Smooth muscle cell (in vitro differentiated cells): Measurements from ENCODE around the gene CA10. TPM values are rescaled to one million over a fixed set of nuclear protein-coding genes. Genes with fewer than 3 reads are reported as not detected.

Experiments
- DNase-seq: peaks from one replicate; lab custom pipeline; 2025; ENCODE audit not compliant: unreplicated experiment; lab: John Stamatoyannopoulos, UW
- H2AFZ ChIP-seq: fragments of 200-600 bp; sonication (generic); 2 replicates; pipeline ENCODE4 v1.6.0; 2016; ENCODE audit warnings: antibody characterized with exemption, low read depth, mild to moderate bottlenecking
- H3F3A ChIP-seq: fragments of 200-600 bp; sonication (generic); 2 replicates; pipeline ENCODE4 v1.6.0; 2017; ENCODE audit warnings: antibody characterized with exemption, low read depth
- H3K27ac ChIP-seq: fragments of 200-600 bp; sonication (generic); 2 replicates; pipeline ENCODE4 v1.5.1; 2016; ENCODE audit warnings: low read depth, mild to moderate bottlenecking
- H3K27me3 ChIP-seq: fragments of 200-600 bp; sonication (generic); 2 replicates; pipeline ENCODE4 v1.6.1; 2016; ENCODE audit warnings: low read depth, mild to moderate bottlenecking
- H3K36me3 ChIP-seq: fragments of 200-600 bp; sonication (generic); 2 replicates; pipeline ENCODE4 v1.5.1; 2016; ENCODE audit warnings: low read depth
- H3K4me1 ChIP-seq: fragments of 200-600 bp; sonication (generic); 2 replicates; pipeline ENCODE4 v1.5.1; 2016; ENCODE audit warnings: low read depth
- H3K4me2 ChIP-seq: fragments of 200-600 bp; sonication (generic); 2 replicates; pipeline ENCODE4 v1.6.0; 2016; ENCODE audit warnings: mild to moderate bottlenecking
- H3K4me3 ChIP-seq: fragments of 200-600 bp; sonication (generic); 2 replicates; pipeline ENCODE4 v1.5.1; 2016; ENCODE audit warnings: mild to moderate bottlenecking
- H3K79me2 ChIP-seq: fragments of 200-600 bp; sonication (generic); 2 replicates; pipeline ENCODE4 v1.6.0; 2016; ENCODE audit warnings: low read depth, mild to moderate bottlenecking
- H3K9ac ChIP-seq: fragments of 200-600 bp; sonication (generic); 2 replicates; pipeline ENCODE4 v1.6.0; 2016; ENCODE audit warnings: low read depth
- H3K9me3 ChIP-seq: fragments of 200-600 bp; sonication (generic); replicated peaks from 2 replicates; pipeline ENCODE4 v1.5.1; 2016; ENCODE audit warnings: low read depth
- H4K20me1 ChIP-seq: fragments of 200-600 bp; sonication (generic); 2 replicates; pipeline ENCODE4 v1.6.0; 2016; ENCODE audit warnings: low read depth
- WGBS: methylation state at CpG from one replicate; pipeline ENCODE4 v1.1.7; 2016; ENCODE audit warnings: low lambda C conversion rate; 5-methylcytosine and 5-hydroxymethylcytosine counted together
- polyA plus RNA-seq: library from polyadenylated mRNA; unstranded; fragments of >200 nt; fragmentation: Nextera tagmentation; extraction: Ambion mirVana; gene quantifications from 2 replicates; pipeline ENCODE4 v1.2.1, GENCODE V29; 2016
- total RNA-seq: library from RNA; depleted of rRNA; stranded (reverse); fragments of >200 nt; gene quantifications from 2 replicates; pipeline ENCODE4 v1.2.3, GENCODE V29; 2014
- TF ChIP-seq, protein P1 (sequence below): fragments of 200-600 bp; sonication (generic); IDR thresholded peaks from 2 replicates; pipeline ENCODE4 v1.5.1; 2017; ENCODE audit warnings: borderline replicate concordance, mild to moderate bottlenecking, antibody characterized with exemption; ENCODE audit not compliant: insufficient read depth, poor library complexity, severe bottlenecking

The CA10 gene
- total and polyA plus RNA-seq, 2 experiments from 2014 or later, result 0.54 TPM; not detected in 1

DNA sequence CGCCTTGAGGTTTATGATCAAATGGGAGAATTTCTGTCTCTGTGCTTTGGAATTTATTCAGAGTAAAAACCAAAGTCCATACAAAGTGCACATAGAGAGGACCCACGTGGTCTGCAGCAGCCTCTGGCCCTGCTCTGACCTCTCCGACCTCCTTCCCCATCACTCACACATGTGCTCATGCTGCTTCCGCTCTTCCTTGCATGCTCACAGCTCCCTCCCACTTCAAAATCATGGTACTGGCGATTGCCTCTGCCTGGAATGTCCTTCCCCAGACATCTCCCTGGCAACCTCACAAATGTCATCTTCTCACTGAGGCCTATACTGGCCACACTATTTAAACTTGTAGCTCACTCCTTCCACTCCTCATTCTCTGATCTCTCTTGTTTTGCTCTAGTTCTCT, 418.0 kb downstream of the CA10 start:
- no peak for DNase-seq
- TF ChIP-seq, protein P1, sequence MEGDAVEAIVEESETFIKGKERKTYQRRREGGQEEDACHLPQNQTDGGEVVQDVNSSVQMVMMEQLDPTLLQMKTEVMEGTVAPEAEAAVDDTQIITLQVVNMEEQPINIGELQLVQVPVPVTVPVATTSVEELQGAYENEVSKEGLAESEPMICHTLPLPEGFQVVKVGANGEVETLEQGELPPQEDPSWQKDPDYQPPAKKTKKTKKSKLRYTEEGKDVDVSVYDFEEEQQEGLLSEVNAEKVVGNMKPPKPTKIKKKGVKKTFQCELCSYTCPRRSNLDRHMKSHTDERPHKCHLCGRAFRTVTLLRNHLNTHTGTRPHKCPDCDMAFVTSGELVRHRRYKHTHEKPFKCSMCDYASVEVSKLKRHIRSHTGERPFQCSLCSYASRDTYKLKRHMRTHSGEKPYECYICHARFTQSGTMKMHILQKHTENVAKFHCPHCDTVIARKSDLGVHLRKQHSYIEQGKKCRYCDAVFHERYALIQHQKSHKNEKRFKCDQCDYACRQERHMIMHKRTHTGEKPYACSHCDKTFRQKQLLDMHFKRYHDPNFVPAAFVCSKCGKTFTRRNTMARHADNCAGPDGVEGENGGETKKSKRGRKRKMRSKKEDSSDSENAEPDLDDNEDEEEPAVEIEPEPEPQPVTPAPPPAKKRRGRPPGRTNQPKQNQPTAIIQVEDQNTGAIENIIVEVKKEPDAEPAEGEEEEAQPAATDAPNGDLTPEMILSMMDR, result no peak
- Histone ChIP-seq H3K4me2 (no peak overlapping the region), H3K36me3 (no peaks in the 10 kb centered on the region), H3K4me1 (no peaks in the 10 kb centered on the region), H3K9me3 (no peaks in the 10 kb centered on the region), H3K27ac (no peak overlapping the region), H3K9ac (no peak overlapping the region), H4K20me1 (no peaks in the 10 kb centered on the region), H2AFZ (no peak overlapping the region), H3K79me2 (no peaks in the 10 kb centered on the region), H3K27me3 (no peaks in the 10 kb centered on the region), H3K4me3 (no peak overlapping the region), H3F3A (no peaks in the 10 kb centered on the region)
- WGBS, result 84% methylated on average over 5 of the region's 5 CpGs

DNA sequence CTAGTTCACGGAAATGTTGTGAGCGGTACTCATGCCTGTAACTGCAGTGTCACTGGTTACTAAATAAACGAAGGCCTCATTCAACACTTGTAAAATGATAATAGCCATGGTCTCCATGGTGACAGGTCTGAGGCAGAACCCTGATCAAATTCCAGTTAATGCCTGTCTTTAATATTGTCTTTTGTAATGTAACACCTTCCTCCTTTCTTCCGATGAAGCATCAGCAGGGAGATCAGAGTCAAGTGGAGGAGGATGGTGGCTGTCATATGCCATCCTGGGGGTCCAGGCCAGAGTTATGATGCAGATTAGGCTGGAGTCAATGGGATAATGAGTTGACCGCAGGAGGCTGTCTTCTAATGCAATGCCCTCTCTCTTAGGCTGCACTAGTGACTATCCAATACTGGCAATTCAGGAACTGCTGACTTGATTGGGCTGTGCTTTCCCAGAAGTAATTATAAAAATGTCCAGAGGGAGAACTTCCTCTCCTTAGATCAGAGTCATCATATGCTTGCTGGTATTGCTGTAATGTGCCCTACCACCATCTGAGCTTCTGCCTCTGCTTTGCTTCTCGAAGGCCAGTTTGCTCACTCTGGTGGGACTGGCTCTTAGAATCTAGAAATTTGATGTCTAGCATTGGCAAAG, 419.1 kb downstream of the CA10 start:
- Histone ChIP-seq H3K4me1 (no peaks in the 10 kb centered on the region), H3F3A (no peaks in the 10 kb centered on the region), H3K27ac (no peak overlapping the region), H2AFZ (no peak overlapping the region), H3K9ac (no peak overlapping the region), H3K4me3 (no peak overlapping the region), H3K4me2 (no peak overlapping the region), H3K79me2 (no peaks in the 10 kb centered on the region), H3K27me3 (no peaks in the 10 kb centered on the region), H3K9me3 (no peaks in the 10 kb centered on the region), H4K20me1 (no peaks in the 10 kb centered on the region), H3K36me3 (no peaks in the 10 kb centered on the region)
- TF ChIP-seq, protein P1, result no peak
- 75% methylated on average over 6 of the region's 6 CpGs for WGBS
- no peak for DNase-seq

DNA sequence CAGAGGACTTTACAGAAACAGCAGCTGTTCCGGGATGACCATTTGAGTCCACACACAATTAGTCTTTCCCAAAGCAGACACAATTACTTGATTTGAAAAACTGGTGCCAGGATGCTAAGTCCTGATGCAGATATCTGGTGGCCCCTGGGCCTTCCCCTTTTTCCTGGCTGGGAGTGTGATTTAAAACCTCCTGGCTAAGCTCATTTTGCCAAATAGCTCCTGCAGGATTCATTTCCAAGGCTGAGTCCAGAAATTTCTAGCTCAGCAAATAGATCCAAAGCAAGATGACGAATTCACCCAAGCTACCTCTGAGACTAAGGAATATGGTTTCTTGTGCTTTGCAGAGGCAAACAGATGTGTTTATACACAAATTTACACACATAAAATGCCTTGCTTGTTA, 422.2 kb downstream of the CA10 start:
- H3F3A ChIP-seq, result no peaks in the 10 kb centered on the region
- no peak overlapping the region for H3K27ac ChIP-seq
- no peak for DNase-seq
- TF ChIP-seq, protein P1, result no peak
- H3K4me3 ChIP-seq, result no peak overlapping the region
- peaks cover 10% of the 10 kb centered on the region for H3K4me1 ChIP-seq
- no peaks in the 10 kb centered on the region for H3K9me3 ChIP-seq
- H3K79me2 ChIP-seq, result no peaks in the 10 kb centered on the region
- H3K4me2 ChIP-seq, result no peak overlapping the region
- H4K20me1 ChIP-seq, result no peaks in the 10 kb centered on the region
- no peaks in the 10 kb centered on the region for H3K27me3 ChIP-seq
- WGBS, result 91% methylated on average over 2 of the region's 2 CpGs
- no peak overlapping the region for H2AFZ ChIP-seq
- H3K9ac ChIP-seq, result no peak overlapping the region
- H3K36me3 ChIP-seq, result no peaks in the 10 kb centered on the region

DNA sequence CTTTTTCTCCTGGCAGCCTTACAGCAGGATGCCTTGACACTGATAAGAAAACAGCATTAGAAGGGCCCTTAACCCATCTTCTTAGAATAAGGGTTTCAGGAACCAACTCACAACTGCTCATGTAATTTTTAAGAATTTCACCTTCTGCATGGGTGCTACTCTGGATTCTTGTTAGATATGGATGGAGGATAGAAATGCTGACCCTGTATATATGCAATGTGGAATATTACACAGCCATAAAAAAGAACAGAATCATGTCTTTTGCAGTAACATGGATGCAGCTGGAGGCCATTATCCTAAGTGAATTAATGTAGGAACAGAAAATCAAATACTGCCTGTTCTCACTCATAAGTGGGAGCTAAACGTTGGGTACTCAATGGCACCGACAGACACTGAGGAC, 423.5 kb downstream of the CA10 start:
- H3K4me2 ChIP-seq, result no peak overlapping the region
- H3K9ac ChIP-seq, result no peak overlapping the region
- H3K27ac ChIP-seq, result no peak overlapping the region
- peaks cover 10% of the 10 kb centered on the region for H3K4me1 ChIP-seq
- WGBS, result 100% methylated on average over 2 of the region's 2 CpGs
- TF ChIP-seq, protein P1, result no peak
- no peak overlapping the region for H3K4me3 ChIP-seq
- no peak overlapping the region for H2AFZ ChIP-seq
- H3K27me3 ChIP-seq, result no peaks in the 10 kb centered on the region
- no peaks in the 10 kb centered on the region for H3K79me2 ChIP-seq
- no peak for DNase-seq
- H3K9me3 ChIP-seq, result no peaks in the 10 kb centered on the region
- H3K36me3 ChIP-seq, result no peaks in the 10 kb centered on the region
- no peaks in the 10 kb centered on the region for H3F3A ChIP-seq
- H4K20me1 ChIP-seq, result no peaks in the 10 kb centered on the region
